Measurements from ENCODE around the gene TMPRSS4.

TMPRSS4 gene

DNA sequence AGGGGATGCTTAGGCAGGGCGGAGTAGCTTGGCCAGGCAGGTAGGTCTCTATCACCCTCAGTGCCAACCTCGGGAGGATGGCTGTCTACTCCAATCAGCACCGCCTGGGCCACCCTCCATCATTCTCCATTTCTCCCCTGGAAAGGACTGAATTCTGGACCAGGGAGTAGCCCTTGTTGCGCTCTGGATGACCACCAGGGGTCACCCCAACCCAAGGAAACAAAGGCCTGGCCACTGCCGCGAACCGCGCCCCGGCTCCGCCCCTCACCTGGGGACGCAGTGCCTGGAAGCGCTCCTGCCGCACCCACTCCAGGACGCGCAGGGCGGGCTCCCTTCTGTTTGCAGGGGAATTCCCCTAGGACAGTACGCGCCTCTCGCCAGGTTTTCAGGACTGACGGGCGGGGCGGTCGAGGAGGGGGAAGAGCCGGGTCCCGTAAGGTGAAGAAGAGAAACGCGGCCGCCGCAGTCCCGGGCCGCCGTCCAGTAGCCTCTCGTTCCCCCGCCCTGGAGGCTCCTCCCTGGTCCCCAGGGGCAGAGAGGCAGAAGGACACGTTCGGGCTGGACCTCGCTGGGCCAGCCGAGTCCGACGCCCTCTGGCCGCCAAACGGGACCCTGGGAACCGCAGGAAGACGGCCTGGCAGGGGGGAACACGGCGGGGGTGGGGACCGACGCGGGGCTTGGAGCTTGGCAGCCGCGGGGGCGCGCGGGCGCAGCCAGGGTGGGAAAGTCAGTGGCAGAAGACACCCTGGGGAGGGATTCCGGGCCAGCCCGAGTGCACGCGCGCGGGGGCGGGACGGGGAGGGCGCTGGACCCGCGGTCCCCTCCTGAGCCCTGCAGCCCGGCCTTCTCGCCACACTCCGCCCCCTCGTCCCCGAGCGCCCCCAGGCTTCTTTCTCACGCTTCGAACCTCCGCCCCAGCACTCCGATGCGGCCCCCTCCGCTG is 68.7 kb downstream of the TMPRSS4 start:
- ChIA-PET CTCF (interaction anchor here (0.9 to 5.6 kb wide), 11 partner anchors 14 to 222 kb away, joined by 3 to 63 read pairs (median 5); no protein-coding TSS in a partner anchor), POLR2A (no interaction called here)
- DNase-seq (ENCODE audit: low read depth, low spot score): no peak
- TF ChIP-seq, protein P1, sequence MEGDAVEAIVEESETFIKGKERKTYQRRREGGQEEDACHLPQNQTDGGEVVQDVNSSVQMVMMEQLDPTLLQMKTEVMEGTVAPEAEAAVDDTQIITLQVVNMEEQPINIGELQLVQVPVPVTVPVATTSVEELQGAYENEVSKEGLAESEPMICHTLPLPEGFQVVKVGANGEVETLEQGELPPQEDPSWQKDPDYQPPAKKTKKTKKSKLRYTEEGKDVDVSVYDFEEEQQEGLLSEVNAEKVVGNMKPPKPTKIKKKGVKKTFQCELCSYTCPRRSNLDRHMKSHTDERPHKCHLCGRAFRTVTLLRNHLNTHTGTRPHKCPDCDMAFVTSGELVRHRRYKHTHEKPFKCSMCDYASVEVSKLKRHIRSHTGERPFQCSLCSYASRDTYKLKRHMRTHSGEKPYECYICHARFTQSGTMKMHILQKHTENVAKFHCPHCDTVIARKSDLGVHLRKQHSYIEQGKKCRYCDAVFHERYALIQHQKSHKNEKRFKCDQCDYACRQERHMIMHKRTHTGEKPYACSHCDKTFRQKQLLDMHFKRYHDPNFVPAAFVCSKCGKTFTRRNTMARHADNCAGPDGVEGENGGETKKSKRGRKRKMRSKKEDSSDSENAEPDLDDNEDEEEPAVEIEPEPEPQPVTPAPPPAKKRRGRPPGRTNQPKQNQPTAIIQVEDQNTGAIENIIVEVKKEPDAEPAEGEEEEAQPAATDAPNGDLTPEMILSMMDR (IDR thresholded peaks at IDR 0.05; ENCODE audit: insufficient read depth, low read length, missing control alignments): peak; percentile 80
- H3K4me3 ChIP-seq (ENCODE audit: low read depth, low read length): peak overlapping the region; percentile 58

DNA sequence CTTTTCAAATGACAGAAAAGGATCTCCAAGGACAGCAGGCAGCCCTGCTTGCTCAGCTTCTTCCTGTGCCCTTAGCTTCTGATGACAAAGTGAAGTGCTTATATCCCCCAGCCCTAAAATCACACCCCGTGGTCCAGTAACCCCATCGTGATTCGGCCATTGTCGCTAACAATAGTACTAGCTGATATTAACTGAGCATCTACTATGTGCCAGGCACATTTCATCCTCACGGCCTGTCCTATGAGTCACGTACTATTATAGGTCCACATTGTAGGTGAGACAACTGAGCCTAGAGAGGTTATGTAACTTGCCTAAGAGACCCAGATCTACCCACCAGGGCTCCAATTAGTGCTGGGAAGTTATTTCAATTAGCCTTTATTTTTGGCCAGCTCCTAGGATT is 69.7 kb downstream of the TMPRSS4 start:
- ChIA-PET POLR2A (no interaction called here), CTCF (interaction anchor here (1.2 to 5.6 kb wide), 4 partner anchors 15 to 207 kb away, joined by 6 to 38 read pairs (median 22); no protein-coding TSS in a partner anchor)
- DNase-seq (ENCODE audit: low read depth, low spot score): no peak
- TF ChIP-seq, protein P1 (IDR thresholded peaks at IDR 0.05; ENCODE audit: insufficient read depth, low read length, missing control alignments): no peak
- H3K4me3 ChIP-seq (ENCODE audit: low read depth, low read length): no peak overlapping the region

DNA sequence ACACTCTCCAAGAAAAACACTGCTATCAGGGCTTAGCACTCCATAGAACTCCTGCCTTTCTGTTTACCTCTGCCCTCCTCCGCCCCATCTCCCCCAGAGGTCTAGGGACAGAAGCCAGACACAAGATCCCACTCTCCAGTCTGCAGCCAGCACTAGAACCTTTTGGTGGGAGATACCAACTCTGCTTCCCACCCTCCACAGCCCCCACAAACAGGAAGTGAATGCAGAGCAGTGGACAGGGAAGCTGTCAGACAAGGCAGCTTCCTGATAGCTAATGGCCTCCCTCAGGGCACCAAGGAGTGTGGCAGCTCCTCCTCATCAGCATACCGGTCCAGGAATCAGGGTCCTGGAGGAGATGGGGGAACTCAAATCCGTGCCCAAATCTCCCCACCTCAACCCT is 70.6 kb downstream of the TMPRSS4 start:
- TF ChIP-seq, protein P1 (IDR thresholded peaks at IDR 0.05; ENCODE audit: insufficient read depth, low read length, missing control alignments): no peak
- ChIA-PET POLR2A (no interaction called here), CTCF (interaction anchor here (0.6 to 5.6 kb wide), 3 partner anchors 23 to 435 kb away, joined by 3 to 38 read pairs (median 38); no protein-coding TSS in a partner anchor)
- DNase-seq (ENCODE audit: low read depth, low spot score): no peak
- no peak overlapping the region for H3K4me3 ChIP-seq (ENCODE audit: low read depth, low read length)

DNA sequence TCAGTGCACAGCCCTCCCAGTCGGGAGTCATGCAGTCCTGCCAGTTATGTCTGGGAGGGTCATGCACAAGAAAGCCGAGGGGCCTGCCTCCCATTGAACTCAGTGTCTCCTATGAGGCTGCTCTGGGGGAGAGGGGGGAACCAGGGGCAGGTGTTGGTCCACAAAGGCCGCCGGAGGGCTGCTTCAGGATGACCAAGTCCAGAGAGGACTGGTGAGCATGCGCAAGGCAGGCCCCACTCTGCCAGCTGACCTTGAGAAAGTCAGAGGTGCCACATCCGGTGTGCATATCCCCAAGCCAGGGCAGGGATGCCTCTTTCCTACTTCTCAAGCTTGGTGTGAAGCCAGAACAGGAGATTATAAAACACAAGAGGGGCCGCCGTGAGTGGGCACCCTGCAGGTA is 71.4 kb downstream of the TMPRSS4 start:
- POLR2A ChIA-PET: no interaction called here
- DNase-seq (ENCODE audit: low read depth, low spot score): no peak
- CTCF ChIA-PET: interaction anchor here (0.6 to 5.6 kb wide), 3 partner anchors 23 to 435 kb away, joined by 3 to 38 read pairs (median 38); no protein-coding TSS in a partner anchor
- TF ChIP-seq, protein P1 (IDR thresholded peaks at IDR 0.05; ENCODE audit: insufficient read depth, low read length, missing control alignments): no peak
- H3K4me3 ChIP-seq (ENCODE audit: low read depth, low read length): no peak overlapping the region

GRCh38 chr11:118148856-118149255 is 72.0 kb downstream of the TMPRSS4 start:
- CTCF ChIA-PET: interaction anchor here (1.4 to 5.5 kb wide), 2 partner anchors 22 to 203 kb away, joined by 3 to 38 read pairs; no protein-coding TSS in a partner anchor
- DNase-seq (ENCODE audit: low read depth, low spot score): no peak
- H3K4me3 ChIP-seq (ENCODE audit: low read depth, low read length): no peak overlapping the region
- TF ChIP-seq, protein P1 (IDR thresholded peaks at IDR 0.05; ENCODE audit: insufficient read depth, low read length, missing control alignments): no peak
- POLR2A ChIA-PET: no interaction called here

GRCh38 chr11:118149493-118149892 is 72.6 kb downstream of the TMPRSS4 start:
- TF ChIP-seq, protein P1 (IDR thresholded peaks at IDR 0.05; ENCODE audit: insufficient read depth, low read length, missing control alignments): no peak
- POLR2A ChIA-PET: no interaction called here
- CTCF ChIA-PET: interaction anchor here (0.8 to 5.5 kb wide), 3 partner anchors 21 to 202 kb away, joined by 3 to 38 read pairs (median 3); no protein-coding TSS in a partner anchor
- H3K4me3 ChIP-seq (ENCODE audit: low read depth, low read length): no peak overlapping the region
- DNase-seq (ENCODE audit: low read depth, low spot score): no peak

Data from AG04449 (cell line).